ENCODE results near the gene DTX3L.

GRCh38 chr3:122536632-122537001 is 27.5 kb upstream of the DTX3L start:
- TF ChIP-seq REST (IDR thresholded peaks at IDR 0.05; ENCODE audit: low read depth) (no peak), EP300 (IDR thresholded peaks at IDR 0.05; ENCODE audit: borderline replicate concordance) (no peak), CEBPB (IDR thresholded peaks at IDR 0.05) (no peak), MAX (IDR thresholded peaks at IDR 0.05) (no peak), TAF1 (IDR thresholded peaks at IDR 0.05; ENCODE audit: low read depth) (no peak), NFIC (IDR thresholded peaks at IDR 0.05) (no peak), TCF12 (IDR thresholded peaks at IDR 0.05; ENCODE audit: low read depth) (no peak)

All from Ishikawa (cell line).